GM21786 (cell line): ENCODE data around the gene EHMT2.
"Not testable (repeated sequence)": the region's sequence is repeated elsewhere in the genome, so short reads cannot be mapped to it uniquely, and the experiment has no call there.

Experiments
- ATAC-seq: cut with Tn5 transposase; IDR thresholded peaks from one replicate; pipeline ENCODE4 v1.9.1; 2021; ENCODE audit not compliant: unreplicated experiment

Gene EHMT2

DNA sequence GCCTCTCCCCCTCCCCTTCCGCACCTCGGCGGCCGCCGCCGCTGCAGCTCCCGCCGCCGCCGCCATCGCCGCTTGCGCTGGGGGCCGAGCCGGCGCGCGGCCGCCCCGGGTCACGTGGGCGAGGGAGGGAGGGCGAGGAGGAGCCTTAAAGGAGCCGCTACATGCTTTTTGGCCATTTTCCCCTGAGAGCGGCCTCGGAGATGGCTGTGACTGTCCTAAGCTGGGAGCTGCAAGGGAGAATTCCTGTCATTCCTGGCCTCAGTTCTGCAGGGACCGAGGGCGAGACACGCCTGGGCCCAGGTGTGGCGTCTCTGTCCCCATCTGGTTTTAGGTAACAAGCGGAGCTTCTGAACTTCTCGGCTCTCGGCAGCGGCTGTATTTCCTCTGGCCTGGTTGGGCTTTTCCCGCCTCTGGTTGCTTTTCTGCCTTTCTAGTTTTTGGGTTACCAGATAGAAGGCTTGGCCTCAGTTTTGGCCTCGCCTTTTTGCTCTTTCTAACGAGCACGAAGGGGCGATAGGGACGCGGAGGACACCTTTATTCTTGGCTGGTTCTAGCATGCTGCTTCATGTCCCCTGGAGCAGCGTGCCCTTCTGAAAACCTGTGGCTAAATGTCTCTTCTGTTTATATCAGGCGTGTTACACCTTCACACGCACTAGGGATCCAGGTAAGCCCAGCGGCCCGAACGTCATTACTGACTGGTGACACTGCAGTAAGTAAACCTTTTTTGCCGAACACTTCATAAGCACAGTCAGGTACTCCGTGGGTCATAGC is at the start of gene EHMT2:
Gene EHMT2 (minus strand): TSS at position 87 of the 771 bp plus-strand sequence. CDS start 21 bp downstream, at position 66.
- no peak for ATAC-seq

DNA sequence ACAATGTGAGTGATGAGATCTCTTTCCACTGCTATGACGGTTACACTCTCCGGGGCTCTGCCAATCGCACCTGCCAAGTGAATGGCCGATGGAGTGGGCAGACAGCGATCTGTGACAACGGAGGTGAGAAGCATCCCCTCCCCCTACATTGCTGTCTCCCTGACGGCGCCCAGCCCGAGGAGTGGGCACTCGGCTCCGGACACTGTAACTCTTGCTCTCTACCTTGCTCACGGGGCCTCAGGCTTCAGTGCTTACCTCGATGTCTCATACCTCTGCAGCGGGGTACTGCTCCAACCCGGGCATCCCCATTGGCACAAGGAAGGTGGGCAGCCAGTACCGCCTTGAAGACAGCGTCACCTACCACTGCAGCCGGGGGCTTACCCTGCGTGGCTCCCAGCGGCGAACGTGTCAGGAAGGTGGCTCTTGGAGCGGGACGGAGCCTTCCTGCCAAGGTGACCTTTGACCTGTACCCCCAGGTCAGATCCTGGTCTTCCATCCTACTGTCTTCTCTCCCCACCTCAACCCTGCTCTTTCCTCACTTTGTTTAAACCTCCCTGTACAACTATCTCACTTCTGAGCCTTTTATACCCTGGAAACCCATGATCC is 49.7 kb upstream of the EHMT2 start:
- ATAC-seq = no peak

DNA sequence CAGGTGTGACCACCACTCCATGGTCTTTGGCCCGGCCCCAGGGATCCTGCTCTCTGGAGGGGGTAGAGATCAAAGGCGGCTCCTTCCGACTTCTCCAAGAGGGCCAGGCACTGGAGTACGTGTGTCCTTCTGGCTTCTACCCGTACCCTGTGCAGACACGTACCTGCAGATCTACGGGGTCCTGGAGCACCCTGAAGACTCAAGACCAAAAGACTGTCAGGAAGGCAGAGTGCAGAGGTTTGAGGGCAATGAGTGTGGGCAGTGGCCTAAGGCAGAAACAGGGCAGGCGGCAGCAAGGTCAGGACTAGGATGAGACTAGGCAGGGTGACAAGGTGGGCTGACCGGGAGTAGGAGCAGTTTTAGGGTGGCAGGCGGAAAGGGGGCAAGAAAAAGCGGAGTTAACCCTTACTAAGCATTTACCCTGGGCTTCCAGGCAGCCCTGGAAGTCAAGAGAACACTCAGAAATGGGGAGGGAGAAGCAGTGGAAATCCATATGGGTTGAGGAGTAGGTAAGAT is 48.9 kb upstream of the EHMT2 start:
- no peak for ATAC-seq

- no peak for ATAC-seq
Measured at GRCh38 chr6:31945507-31946369, 48.2 kb upstream of the EHMT2 start, which contains the start of gene CFB. CFB (plus strand) TSS chr6:31946095; CDS start chr6:31946222, 127 bp downstream.

- no peak for ATAC-seq
Measured at GRCh38 chr6:31945154-31945506, 47.6 kb upstream of the EHMT2 start.

GRCh38 chr6:31943742-31944141 is 46.2 kb upstream of the EHMT2 start:
- ATAC-seq = no peak

DNA sequence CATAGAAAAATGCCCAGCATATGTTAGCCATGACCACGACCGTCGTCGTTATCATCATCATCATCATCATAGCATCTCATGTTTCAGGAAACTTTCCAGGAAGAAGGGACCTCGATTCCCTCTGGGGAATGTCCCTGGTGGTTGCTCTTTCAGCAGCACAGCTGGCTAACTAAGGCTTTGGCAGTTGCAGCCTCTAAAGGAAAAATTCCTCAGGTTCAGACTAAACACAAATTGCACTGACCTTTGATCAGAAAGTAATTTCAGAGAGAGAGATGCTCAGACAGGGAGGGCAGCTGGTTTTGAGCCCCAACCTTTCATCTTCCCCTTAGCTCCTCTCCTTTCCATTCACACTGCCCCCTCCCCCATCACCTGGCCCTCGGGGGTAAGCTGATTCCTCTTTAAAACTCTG is 42.8 kb upstream of the EHMT2 start:
- ATAC-seq = no peak

- ATAC-seq = no peak
Measured at GRCh38 chr6:31935823-31936222, 38.3 kb upstream of the EHMT2 start.

- ATAC-seq = no peak
Measured at GRCh38 chr6:31935021-31935420, 37.5 kb upstream of the EHMT2 start.

DNA sequence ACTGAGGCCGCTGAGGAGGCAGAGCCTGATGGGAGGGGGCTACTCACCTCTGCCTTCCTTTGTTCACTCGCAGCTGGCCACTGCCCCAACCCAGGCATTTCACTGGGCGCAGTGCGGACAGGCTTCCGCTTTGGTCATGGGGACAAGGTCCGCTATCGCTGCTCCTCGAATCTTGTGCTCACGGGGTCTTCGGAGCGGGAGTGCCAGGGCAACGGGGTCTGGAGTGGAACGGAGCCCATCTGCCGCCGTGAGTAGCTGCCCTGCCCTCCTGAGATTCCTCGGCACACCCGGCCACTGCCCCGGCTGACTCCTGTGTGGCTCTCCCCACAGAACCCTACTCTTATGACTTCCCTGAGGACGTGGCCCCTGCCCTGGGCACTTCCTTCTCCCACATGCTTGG is 36.0 kb upstream of the EHMT2 start:
- ATAC-seq = no peak

- not testable (repeated sequence) for ATAC-seq
Measured at GRCh38 chr6:31932137-31932536, 34.6 kb upstream of the EHMT2 start.

- ATAC-seq = no peak
Measured at GRCh38 chr6:31930962-31931361, 33.5 kb upstream of the EHMT2 start.

- ATAC-seq = no peak
Measured at GRCh38 chr6:31928672-31928939, 31.1 kb upstream of the EHMT2 start.

- no peak for ATAC-seq
Measured at GRCh38 chr6:31927863-31928671, 30.6 kb upstream of the EHMT2 start.

GRCh38 chr6:31927242-31927862 is 29.9 kb upstream of the EHMT2 start, which contains the start of gene C2:
C2 (plus strand) TSS chr6:31927717; CDS start chr6:31927753, 36 bp downstream.
- ATAC-seq = no peak

- ATAC-seq = no peak
Measured at GRCh38 chr6:31922942-31923341, 25.4 kb upstream of the EHMT2 start.

- ATAC-seq = no peak
Measured at GRCh38 chr6:31920811-31921210, 23.3 kb upstream of the EHMT2 start.

DNA sequence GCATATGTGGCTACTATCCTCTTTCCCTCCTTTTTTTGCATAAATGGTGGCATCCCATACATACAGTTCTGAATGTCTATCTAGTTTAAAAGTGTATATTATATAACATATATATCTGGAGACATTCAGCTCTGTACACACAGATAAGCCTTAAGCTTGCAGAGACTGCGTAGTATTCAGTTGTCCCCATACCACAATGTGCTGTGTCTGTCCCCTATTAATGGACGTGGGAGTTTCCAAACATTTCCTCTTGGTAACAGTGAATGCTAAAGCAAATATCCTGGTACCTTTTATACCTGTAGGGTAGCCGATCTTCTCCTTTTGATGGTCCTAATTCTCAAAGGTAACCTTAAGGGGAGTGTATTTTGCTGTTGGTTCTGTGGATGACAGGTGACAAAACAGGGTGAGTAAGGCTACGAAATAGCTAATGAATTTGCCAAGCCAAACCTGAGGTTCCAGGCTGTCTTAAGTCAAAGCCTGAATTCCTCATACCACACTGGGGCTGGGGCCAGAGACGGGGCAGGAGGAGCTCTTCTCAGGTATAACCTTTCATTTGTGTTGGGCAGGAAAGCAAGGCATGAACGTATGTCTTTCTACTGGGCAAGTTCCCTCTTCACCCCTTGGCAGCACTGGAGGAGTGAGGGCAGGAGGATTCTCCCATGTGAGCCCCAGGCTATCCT is 22.3 kb upstream of the EHMT2 start:
- ATAC-seq = no peak

GRCh38 chr6:31918069-31918720 is 20.7 kb upstream of the EHMT2 start:
- no peak for ATAC-seq
